HG02571 (cell line): Measurements from ENCODE around the gene SYCP3.
"Not testable (repeated sequence)": the region's sequence is repeated elsewhere in the genome, so short reads cannot be mapped to it uniquely, and the experiment has no call there.

ENCODE experiments used
- ATAC-seq: cut with Tn5 transposase; IDR thresholded peaks from one replicate; pipeline ENCODE4 v1.9.1; 2021; ENCODE audit warnings: mild to moderate bottlenecking, moderate library complexity; ENCODE audit not compliant: unreplicated experiment

The SYCP3 gene

DNA sequence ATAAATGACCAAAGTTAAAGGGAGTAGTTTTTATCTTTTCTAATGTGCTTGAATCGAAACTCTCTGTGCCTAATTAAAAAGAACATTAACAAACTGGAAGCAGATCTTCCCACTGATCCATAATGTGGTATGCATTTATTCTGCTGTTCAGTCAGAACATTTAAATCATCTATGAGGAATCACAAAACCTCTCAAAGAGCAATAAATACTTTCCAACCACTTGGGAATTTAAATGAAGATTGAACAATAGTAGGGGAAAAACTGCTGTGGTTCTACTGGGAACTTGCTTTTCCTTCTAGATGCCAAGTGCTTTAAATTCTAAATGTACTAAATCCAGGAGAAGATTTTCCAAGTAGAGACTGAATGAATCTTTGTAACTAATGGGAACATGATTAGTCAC is 54.2 kb downstream of the SYCP3 start:
- no peak for ATAC-seq

DNA sequence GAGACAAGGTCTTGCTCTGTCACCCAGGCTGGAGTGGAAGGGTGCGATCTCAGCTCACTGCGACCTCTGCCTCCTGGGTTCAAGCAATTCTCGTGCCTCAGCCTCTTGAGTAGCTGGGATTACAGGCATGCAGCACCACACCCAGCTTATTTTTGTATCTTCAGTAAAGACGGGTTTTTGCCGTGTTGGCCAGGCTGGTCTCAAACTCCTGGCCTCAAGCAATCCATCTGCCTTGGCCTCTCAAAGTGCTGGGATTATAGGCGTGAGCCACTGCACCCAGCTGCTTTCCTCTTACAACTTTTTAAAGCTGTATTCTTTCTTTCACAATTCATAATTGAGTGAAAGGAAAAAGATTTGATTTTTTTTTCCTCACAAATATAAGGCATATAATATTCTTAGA is 57.6 kb downstream of the SYCP3 start:
- not testable (repeated sequence) for ATAC-seq

DNA sequence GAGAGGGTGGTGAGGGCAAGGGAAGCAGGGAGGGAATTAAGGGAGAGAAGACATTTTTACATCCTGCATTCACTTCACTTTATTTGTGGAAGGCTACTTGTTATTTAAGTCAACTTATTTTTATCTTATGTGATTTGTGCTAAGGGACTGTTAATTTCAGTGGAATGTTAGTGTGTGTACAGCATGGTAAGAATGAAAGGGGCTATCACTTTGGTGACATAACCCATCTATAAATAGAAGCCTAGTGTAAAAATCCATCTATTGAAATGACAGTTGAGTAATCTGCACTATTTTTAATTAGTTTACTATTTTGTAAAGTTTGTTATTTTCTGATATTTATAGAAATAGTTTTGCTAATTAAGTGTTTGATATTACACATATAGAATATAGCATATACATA is 58.6 kb downstream of the SYCP3 start:
- no peak for ATAC-seq

DNA sequence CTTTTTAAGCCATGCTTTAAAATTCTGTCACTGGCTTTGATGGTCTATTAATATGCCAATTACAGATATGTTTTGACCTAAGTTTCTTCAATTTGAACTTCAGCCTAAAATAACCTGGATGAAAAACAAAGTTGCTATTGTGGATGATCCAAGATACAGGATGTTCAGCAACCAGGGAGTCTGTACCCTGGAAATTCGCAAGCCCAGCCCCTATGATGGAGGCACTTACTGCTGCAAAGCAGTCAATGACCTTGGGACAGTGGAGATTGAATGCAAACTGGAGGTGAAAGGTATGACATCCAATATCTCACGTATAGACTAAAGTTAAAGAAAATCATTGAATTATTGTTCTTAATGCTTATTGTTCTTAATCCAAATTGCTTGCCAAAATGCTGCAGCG is 59.0 kb downstream of the SYCP3 start:
- no peak for ATAC-seq
